ENCODE data around the gene ADAMTS12. TPM values are rescaled to one million over a fixed set of nuclear protein-coding genes. Genes with fewer than 3 reads are reported as not detected.

Gene ADAMTS12
- total RNA-seq, 1 experiment from 2014 or later: 0.18 TPM

DNA sequence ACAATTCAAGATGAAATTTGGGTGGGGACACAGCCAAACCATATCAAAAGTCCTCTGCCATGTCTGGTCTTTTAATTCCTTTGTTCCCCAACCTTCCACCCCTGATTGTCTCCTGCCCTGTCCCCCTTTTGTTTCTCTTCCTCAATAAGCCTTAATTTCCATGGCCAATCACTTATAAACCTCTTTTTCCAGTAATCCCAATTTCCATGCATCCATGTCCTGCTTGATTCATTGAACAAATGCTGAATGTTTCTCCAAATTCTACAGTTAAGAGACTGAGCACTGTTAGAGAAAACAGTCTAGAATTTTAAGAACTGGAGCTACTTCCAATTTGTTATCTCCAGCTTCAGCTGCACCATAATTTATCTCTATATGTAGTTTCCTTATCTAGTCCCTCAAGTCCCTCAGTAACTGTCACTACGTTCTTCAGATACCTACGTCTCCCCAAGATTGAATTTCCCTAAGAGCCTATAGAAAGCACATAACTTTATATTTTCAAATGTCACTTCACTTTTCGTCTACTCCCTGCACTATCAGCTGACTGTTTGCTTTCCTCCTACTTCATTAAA is 416.8 kb downstream of the ADAMTS12 start:
- no peak overlapping the region for H3K9ac ChIP-seq (ENCODE audit: low read length)
- no peak overlapping the region for H3K27ac ChIP-seq (ENCODE audit: low read length)
- no peak overlapping the region for H3K4me2 ChIP-seq (ENCODE audit: low read length)
- H3K79me2 ChIP-seq (ENCODE audit: low read length): no peaks in the 10 kb centered on the region
- H2AFZ ChIP-seq (ENCODE audit: low read length): no peak overlapping the region
- DNase-seq (no peak), ATAC-seq (no peak)
- POLR2A ChIA-PET (ENCODE audit: unreplicated experiment): no interaction called here
- no peaks in the 10 kb centered on the region for H4K20me1 ChIP-seq (ENCODE audit: low read length)
- CTCF ChIA-PET: no interaction called here
- no peaks in the 10 kb centered on the region for H3F3A ChIP-seq (ENCODE audit: low read length, unreplicated experiment)
- H3K9me2 ChIP-seq (replicated peaks; ENCODE audit: low read length): no peaks in the 10 kb centered on the region
- no peaks in the 10 kb centered on the region for H3K27me3 ChIP-seq (ENCODE audit: low read length)
- no peak for TF ChIP-seq EZH2 (IDR thresholded peaks at IDR 0.05; ENCODE audit: low read length, unreplicated experiment)
- TF ChIP-seq, protein P1, sequence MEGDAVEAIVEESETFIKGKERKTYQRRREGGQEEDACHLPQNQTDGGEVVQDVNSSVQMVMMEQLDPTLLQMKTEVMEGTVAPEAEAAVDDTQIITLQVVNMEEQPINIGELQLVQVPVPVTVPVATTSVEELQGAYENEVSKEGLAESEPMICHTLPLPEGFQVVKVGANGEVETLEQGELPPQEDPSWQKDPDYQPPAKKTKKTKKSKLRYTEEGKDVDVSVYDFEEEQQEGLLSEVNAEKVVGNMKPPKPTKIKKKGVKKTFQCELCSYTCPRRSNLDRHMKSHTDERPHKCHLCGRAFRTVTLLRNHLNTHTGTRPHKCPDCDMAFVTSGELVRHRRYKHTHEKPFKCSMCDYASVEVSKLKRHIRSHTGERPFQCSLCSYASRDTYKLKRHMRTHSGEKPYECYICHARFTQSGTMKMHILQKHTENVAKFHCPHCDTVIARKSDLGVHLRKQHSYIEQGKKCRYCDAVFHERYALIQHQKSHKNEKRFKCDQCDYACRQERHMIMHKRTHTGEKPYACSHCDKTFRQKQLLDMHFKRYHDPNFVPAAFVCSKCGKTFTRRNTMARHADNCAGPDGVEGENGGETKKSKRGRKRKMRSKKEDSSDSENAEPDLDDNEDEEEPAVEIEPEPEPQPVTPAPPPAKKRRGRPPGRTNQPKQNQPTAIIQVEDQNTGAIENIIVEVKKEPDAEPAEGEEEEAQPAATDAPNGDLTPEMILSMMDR (conservative IDR thresholded peaks at IDR 0.05; ENCODE audit: low read depth, low read length): no peak
- no peak for TF ChIP-seq EZH2phosphoT487 (IDR thresholded peaks at IDR 0.05; ENCODE audit: borderline replicate concordance, low read length)
- H3K9me3 ChIP-seq (ENCODE audit: low read length): no peaks in the 10 kb centered on the region
- H3K36me3 ChIP-seq (ENCODE audit: low read depth, low read length): peaks cover 31% of the 10 kb centered on the region; the same call in 1 of the 2 replicates
- H3K4me1 ChIP-seq (ENCODE audit: insufficient read depth, low read length): no peaks in the 10 kb centered on the region
- H3K4me3 ChIP-seq (ENCODE audit: low read length): no peak overlapping the region
- no TSS peak for BruUV-seq (replicated peaks)
- intact Hi-C loops (cut with micrococcal nuclease): no loop called here

DNA sequence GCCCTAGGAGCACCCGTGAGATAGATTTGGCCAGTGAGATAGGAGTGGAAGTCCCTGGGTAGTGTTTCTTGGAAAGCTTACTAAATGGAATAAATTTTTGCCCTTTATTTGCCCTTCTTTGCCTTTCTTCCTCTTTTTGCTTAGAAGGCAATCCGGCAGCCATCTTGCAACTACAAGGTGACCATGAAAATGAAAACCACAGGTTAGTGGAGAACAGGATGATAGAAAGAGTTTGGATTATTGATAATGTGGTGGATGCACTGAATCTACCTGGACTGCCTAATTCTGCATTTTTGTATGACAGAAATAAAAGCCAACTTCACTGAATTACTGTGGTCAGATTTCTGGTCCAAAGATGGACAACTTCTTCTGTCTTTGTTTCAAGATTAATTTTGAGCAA is 417.8 kb downstream of the ADAMTS12 start:
- no TSS peak for BruUV-seq (replicated peaks)

More for the DNA sequence above, 417.8 kb downstream of the ADAMTS12 start:
- TF ChIP-seq, protein P1 (conservative IDR thresholded peaks at IDR 0.05; ENCODE audit: low read depth, low read length): no peak
- no peak for TF ChIP-seq EZH2phosphoT487 (IDR thresholded peaks at IDR 0.05; ENCODE audit: borderline replicate concordance, low read length)
- no peak for TF ChIP-seq EZH2 (IDR thresholded peaks at IDR 0.05; ENCODE audit: low read length, unreplicated experiment)
- H3K9me3 ChIP-seq (ENCODE audit: low read length): no peaks in the 10 kb centered on the region
- H3K9me2 ChIP-seq (replicated peaks; ENCODE audit: low read length): no peaks in the 10 kb centered on the region
- no peak overlapping the region for H2AFZ ChIP-seq (ENCODE audit: low read length)
- DNase-seq: no peak
- ChIA-PET POLR2A (ENCODE audit: unreplicated experiment) (no interaction called here), CTCF (no interaction called here)
- intact Hi-C loops (cut with micrococcal nuclease): no loop called here
- no peak overlapping the region for H3K4me3 ChIP-seq (ENCODE audit: low read length)
- no peak for ATAC-seq
- H3K9ac ChIP-seq (ENCODE audit: low read length): no peak overlapping the region
- H3K27ac ChIP-seq (ENCODE audit: low read length): no peak overlapping the region
- H3K4me1 ChIP-seq (ENCODE audit: insufficient read depth, low read length): no peaks in the 10 kb centered on the region
- H3K79me2 ChIP-seq (ENCODE audit: low read length): no peaks in the 10 kb centered on the region
- no peaks in the 10 kb centered on the region for H3F3A ChIP-seq (ENCODE audit: low read length, unreplicated experiment)
- no peaks in the 10 kb centered on the region for H4K20me1 ChIP-seq (ENCODE audit: low read length)
- no peaks in the 10 kb centered on the region for H3K27me3 ChIP-seq (ENCODE audit: low read length)
- no peak overlapping the region for H3K4me2 ChIP-seq (ENCODE audit: low read length)
- peaks cover 38% of the 10 kb centered on the region; the same call in 1 of the 2 replicates for H3K36me3 ChIP-seq (ENCODE audit: low read depth, low read length)

Other genes with a start within 250 kb of the ADAMTS12 start
- not detected in 2 replicates for gene RXFP3, start 44.4 kb upstream of the ADAMTS12 start, total RNA-seq (2014; rRNA removed)
- not detected in 2 replicates for gene SLC45A2, start 92.7 kb upstream of the ADAMTS12 start, total RNA-seq (2014; rRNA removed)
- 12.3 and 12.7 TPM in 2 replicates for gene AMACR, start 116.1 kb upstream of the ADAMTS12 start, total RNA-seq (2014; rRNA removed)
- 0.92 and 1.1 TPM in 2 replicates for gene C1QTNF3, start 151.2 kb upstream of the ADAMTS12 start, total RNA-seq (2014; rRNA removed)